ENCODE data around the gene PEMT.

PEMT gene

DNA sequence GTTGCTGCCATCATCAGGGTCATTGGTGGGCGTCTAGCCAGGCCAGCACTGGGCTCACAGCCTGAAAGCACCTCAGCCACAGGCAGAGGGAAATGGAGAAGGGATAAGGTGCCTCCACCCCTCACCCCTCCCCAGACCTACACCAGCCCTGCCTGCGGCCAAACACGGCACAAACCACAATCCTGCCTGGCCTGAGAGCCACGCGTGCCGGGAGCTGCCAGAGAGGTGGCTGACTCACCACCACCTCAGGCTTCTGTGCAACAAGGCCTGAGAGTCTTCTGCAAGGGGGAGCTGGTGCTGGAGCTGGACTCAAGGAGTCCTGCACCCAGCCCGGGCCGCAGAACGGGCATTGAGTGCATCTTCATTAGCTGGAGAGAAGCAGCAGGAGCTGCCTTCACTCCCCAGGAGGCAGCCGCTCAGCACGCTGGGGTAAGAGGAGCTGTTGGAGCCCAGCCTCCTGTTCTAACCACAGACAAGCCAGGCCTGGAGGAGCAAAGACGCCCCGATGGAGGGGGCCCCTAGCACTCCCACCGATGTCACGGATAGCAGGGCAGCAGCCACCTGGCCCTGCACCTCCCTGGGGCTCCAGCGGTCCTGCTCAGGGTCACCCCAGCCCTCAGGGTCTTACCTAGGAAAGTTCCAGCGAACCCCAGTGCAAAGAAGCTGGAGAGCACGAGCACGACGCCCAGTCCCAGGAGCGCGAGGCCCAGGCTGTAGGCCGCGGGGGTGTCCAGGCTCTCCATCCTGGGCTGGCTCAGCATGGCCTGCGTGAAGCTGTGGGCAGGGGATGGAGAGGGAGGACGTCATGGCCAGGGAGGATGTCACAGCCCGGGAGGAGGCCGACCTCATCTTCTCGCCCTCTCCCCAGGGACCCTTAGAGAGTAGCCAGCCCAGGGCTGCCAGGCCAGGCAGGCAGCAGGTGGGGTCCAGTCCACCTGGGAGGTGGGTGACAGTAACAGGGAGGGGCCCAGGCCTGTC is 79.3 kb downstream of the PEMT start:
- DNase-seq = peak; percentile 98

- DNase-seq = no peak
Measured at GRCh38 chr17:17511293-17511741, 80.2 kb downstream of the PEMT start.

GRCh38 chr17:17510456-17511292 is 80.8 kb downstream of the PEMT start:
- no peak for DNase-seq

- DNase-seq = no peak
Measured at GRCh38 chr17:17509601-17510425, 81.7 kb downstream of the PEMT start.

DNA sequence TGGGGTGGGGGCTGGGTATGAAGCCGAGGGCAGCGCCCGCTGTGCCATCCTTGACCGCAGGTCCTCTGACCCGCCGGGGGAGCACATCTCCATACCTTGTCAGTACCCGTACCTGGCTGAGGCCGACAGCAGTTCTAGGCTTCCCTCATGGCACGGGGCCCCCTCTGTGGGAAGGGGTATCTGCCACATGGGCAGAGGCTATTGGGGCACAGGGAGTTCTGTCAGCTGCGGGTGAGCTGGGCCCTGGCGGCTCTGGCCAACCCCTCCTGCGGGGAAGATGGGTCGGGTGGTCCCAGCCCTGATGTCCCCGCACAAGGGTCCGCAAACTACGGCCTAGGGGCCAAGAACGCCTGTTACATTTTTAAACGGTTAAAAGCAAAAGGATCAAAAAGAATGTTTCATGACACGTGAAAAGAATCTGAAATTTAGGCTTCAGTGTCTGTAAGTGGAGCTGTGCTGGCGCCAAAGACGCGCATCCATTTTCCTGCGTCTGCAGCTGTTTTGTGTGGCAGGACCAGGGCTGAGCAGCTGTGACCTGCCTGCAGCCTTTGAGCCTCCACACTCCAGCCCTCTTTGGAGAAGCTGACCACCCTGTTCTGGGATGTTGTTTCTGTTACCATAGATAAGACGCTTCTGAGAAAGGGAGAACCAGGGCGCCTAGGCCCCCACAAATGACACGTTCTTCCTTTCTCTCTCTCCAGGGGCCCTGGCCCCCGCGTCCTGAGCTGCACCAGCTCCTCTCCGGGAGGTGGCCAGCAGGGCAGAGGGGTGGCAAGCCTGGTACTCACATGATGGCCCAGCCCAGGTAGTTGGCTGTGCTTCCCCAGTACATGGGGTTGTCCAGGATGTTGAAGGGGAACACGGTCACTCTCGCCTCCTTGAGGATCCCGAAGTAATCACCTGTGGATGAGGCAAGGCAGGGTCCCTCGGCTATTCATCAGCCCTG is 82.6 kb downstream of the PEMT start:
- DNase-seq = no peak

DNA sequence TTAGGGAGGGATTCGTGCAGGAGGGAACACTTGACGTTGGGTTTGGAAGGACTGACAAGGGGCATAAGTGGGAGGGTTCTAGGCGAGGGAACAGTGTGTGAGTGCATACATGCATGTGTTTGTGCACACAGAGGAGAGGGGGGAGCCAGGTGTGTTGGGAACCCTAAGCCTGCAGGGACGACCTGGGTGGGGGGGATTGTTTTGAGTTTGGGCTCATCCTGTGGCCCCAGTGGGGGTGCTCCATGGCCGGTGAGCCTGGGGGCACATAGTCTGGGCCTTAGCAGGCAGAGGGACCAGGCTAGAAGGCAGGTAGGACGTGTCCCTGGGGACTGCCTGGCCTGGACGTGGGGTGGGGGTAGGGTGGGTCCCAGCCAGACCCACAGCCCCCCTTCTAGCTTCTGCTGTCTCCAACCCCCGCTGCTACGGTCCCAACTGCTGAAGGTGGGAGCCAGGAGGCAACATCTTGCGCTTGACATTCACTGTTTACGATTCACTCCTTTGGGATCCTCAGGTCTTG is 83.4 kb downstream of the PEMT start:
- no peak for DNase-seq

DNA sequence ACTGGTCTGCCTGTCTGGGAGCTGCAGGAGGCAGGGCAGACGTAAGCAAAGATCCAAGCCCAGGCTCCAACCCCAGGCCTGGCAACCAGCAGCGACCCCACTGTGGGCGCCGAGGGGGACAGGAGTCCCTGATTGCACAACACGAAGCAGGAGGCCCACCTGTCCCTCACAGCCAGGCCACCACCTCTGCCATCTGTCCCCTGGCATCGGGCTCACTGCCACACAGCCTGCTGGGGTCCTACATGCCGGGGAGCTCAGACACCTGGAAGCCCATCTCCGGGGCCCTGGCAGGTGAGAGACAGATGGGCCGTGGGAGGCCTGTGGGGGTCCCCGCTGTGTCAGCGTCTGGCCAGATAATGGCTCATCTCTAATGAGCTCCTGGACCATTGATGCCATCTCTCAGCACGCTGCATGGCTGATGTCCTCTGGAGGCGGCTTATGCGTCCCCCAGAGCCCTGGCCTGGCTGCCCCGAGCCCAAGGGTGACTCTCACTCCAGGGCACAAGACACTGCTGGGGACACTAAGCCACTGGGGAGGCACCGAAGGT is 84.0 kb downstream of the PEMT start:
- DNase-seq = no peak

DNA sequence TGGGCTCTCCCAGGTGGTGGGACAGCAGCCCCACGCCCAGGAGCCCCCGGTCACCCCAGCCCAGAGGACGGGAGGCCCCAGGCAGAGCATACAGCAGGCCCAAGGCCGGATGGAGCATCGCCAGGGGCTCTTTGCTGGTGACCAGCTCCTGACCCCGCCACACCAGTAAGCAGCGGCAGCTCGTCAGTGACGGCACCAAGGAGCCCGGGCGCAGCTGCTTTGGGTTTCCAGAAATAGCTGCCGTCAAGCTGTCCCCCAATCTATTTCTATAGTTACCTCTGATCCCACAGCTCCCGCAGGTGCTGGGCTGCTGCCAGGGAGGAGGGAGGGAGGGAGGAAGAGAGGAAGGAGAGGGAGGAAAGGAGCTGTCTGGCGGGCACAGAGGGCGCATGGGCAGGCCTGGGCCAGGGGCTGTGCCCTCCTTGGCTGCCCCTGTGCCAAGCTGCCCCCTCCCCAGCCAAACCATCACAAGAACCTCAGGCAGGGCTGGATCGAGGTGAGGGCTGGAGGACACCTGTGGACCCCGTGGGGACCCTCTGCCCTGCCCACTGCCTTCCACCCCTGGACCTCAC is 84.5 kb downstream of the PEMT start:
- no peak for DNase-seq

GRCh38 chr17:17506181-17506741 is 85.2 kb downstream of the PEMT start:
- DNase-seq = no peak

- no peak for DNase-seq
Measured at GRCh38 chr17:17505610-17506171, 85.8 kb downstream of the PEMT start.

GRCh38 chr17:17505151-17505550 is 86.4 kb downstream of the PEMT start:
- DNase-seq = no peak

DNA sequence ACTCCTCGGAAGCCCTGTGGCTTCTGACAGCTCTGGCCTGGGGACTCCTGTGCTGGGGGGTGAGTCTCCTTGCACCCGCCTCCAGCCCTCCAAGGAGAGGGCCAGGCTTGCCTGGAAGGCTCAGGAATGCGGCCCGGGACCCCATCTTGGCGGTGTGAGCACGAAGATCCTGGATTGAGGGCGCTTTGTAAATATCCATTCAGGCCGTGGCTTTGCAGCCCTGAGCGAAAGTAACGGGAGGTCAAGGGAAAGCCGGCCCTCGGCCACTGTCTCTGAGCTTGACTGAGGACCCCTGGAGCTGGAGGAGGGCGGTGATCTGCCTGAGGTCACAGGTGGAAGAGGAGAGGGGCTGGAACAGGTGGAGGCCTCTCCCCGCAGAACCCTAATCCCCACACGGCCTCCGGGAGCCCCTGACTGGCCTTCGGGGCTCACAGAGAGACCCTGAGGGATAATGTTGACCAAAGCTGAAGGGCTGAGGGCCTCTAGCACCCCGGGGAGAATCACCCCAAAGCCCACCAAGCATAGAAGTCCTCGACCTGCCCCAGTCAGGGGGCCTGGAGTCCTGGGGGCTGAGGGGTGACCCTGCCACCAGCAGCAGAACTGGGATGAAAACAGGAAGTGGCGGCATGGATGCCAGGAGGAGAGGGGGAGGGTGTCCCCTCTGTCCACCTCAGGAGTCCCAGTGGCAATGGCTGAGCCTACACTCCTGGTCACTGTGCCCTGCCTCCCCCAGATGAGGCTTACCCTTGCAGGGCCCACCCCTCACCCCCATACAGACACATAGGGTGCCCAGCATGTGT is 87.0 kb downstream of the PEMT start:
- no peak for DNase-seq

DNA sequence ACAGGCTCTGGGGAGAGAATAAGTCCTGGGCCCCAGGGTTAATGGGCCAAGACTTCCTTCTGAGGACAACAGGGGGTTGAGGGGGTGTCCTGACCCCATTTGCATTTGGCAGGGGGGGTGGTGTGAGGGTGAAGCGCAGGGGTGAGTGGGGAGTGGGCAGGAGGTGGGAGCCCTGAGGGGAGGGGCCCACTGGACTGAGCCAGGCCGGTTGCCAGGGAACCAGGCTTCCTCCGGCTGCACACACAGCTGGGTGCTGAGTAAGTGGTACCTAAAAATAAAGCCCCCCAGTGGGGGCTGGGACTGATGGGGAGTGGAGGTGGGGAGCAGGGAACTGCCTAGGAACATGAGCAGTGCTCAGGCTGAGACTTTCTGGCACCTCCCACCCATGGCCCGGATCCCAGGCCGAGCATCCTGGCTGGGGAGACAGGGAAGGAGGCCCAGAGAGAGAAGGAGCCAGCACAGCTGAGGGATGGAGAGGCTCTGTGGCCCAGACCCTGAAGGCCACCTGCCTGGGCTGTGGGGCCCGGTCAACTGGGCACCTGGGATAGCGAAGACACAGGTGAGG is 87.9 kb downstream of the PEMT start:
- DNase-seq = no peak

GRCh38 chr17:17502741-17503565 is 88.6 kb downstream of the PEMT start:
- no peak for DNase-seq

DNA sequence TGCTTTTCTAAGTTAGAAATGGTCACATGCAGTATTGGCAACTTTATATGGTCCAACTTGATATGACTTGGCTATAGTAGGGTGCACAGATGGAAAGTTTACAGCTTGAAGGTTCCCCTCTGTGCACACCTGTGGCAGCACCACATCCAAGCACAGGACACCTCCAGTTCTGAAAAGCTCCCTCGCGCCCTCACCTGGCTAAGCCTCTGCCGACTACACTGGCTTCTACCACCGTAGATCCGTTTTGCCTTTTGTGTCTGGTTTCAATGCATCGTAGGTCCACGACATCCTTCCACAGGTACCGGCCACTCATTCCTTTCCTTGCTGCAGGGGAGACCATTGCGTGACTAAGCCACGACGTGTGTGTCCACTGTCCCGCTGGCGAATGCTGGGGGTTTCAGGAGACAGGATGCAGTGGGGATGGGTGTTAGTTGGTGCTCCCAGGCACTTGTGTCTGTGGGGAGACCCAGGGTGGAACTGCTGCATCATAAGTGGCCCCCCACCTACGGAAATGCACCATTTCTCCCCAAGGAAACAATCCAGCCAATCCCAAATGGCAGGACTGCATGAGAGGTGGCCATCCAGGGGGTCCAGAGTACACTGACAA is 90.4 kb downstream of the PEMT start:
- no peak for DNase-seq

- DNase-seq = no peak
Measured at GRCh38 chr17:17499402-17500145, 91.9 kb downstream of the PEMT start.

Data from NCI-H226 (cell line).